ENCODE results near the gene EBNA1BP2. TPM values are rescaled to one million over a fixed set of nuclear protein-coding genes. Genes with fewer than 3 reads are reported as not detected.

Gene EBNA1BP2
- total and polyA plus RNA-seq, 11 donors: 22.8 to 166 (median 29.2) TPM

- H3K27me3 ChIP-seq: peaks cover 0 to 21% (median 0%) of the 10 kb centered on the region in 9 donors
- no peak overlapping the region for H3K27ac ChIP-seq
- H3K4me1 ChIP-seq: no peaks in the 10 kb centered on the region
- TF ChIP-seq CTCF (IDR thresholded peaks at IDR 0.05) (no peak), POLR2A (IDR thresholded peaks at IDR 0.05) (no peak)
- WGBS, 4 donors: 73 to 85% (median 84%) methylated on average over 7 of the region's 7 CpGs
- no peaks in the 10 kb centered on the region for H3K9me3 ChIP-seq
- DNase-seq (no peak), ATAC-seq (no peak)
- intact Hi-C loops (cut with DNase I): no loop called here
- H3K4me3 ChIP-seq: no peak overlapping the region
- H3K36me3 ChIP-seq: no peaks in the 10 kb centered on the region
Measured at GRCh38 chr1:43156026-43156425, 16.1 kb downstream of the EBNA1BP2 start.

GRCh38 chr1:43153443-43153842 lies 18.6 kb downstream of the EBNA1BP2 start:
- Histone ChIP-seq H3K9me3 (no peaks in the 10 kb centered on the region), H3K27me3 (peaks cover 0 to 21% (median 0%) of the 10 kb centered on the region in 9 donors), H3K27ac (no peak overlapping the region), H3K4me3 (no peak overlapping the region), H3K36me3 (no peaks in the 10 kb centered on the region), H3K4me1 (peaks cover 0 to 3% (median 0%) of the 10 kb centered on the region in 12 donors)
- DNase-seq: no peak
- intact Hi-C loops (cut with DNase I): no loop called here
- ATAC-seq: no peak
- no peak for TF ChIP-seq POLR2A (IDR thresholded peaks at IDR 0.05)
- no peak for TF ChIP-seq CTCF (IDR thresholded peaks at IDR 0.05)
- 91 to 93% (median 92%) methylated on average over 6 of the region's 6 CpGs for WGBS, 4 donors

- no peak for ATAC-seq
- 55 to 71% (median 60%) methylated on average over 4 of the region's 4 CpGs for WGBS, 4 donors
Measured at GRCh38 chr1:43152866-43153265, 19.2 kb downstream of the EBNA1BP2 start.

GRCh38 chr1:43149889-43150288 lies 22.2 kb downstream of the EBNA1BP2 start:
- H3K4me1 ChIP-seq: peaks cover 0 to 15% (median 5%) of the 10 kb centered on the region in 12 donors
- TF ChIP-seq CTCF (IDR thresholded peaks at IDR 0.05) (no peak), POLR2A (IDR thresholded peaks at IDR 0.05) (no peak)
- no peak overlapping the region for H3K27ac ChIP-seq
- 82 to 88% (median 83%) methylated on average over 5 of the region's 5 CpGs for WGBS, 4 donors
- H3K36me3 ChIP-seq: no peaks in the 10 kb centered on the region
- H3K4me3 ChIP-seq: no peak overlapping the region
- ATAC-seq (no peak), DNase-seq (no peak)
- peaks cover 0 to 43% (median 0%) of the 10 kb centered on the region in 9 donors for H3K27me3 ChIP-seq
- intact Hi-C loops (cut with DNase I): no loop called here
- no peaks in the 10 kb centered on the region for H3K9me3 ChIP-seq

More at GRCh38 chr1:43152866-43153265, 19.2 kb downstream of the EBNA1BP2 start:
- Histone ChIP-seq H3K9me3 (no peaks in the 10 kb centered on the region), H3K4me1 (peaks cover 0 to 9% (median 3%) of the 10 kb centered on the region in 12 donors), H3K27ac (no peak overlapping the region), H3K4me3 (no peak overlapping the region), H3K36me3 (no peaks in the 10 kb centered on the region), H3K27me3 (peaks cover 0 to 23% (median 0%) of the 10 kb centered on the region in 9 donors)
- intact Hi-C loops (cut with DNase I): no loop called here
- TF ChIP-seq CTCF (IDR thresholded peaks at IDR 0.05) (no peak), POLR2A (IDR thresholded peaks at IDR 0.05) (no peak)
- no peak for DNase-seq
